B cell (primary cell): ENCODE data around the gene HPF1. TPM values are rescaled to one million over a fixed set of nuclear protein-coding genes. Genes with fewer than 3 reads are reported as not detected.

ENCODE experiments used
- ATAC-seq: fragments of 200-7000 bp; cut with Tn5 transposase; one replicate; pipeline ENCODE4 v1.10.0; 2021; ENCODE audit warnings: low read depth, mild to moderate bottlenecking, moderate number of reproducible peaks, moderate library complexity
- CTCF ChIA-PET: fragments of 350-600 bp; sonication (Branson Sonifier 250); formaldehyde crosslinking; loops from one replicate; lab custom pipeline; 2021; ENCODE audit warnings: antibody characterized with exemption, inconsistent platforms; lab: Charles Lee
- POLR2A ChIA-PET: fragments of 350-600 bp; sonication (Branson Sonifier 250); formaldehyde crosslinking; loops from one replicate; lab custom pipeline; 2021; ENCODE audit warnings: antibody characterized with exemption; lab: Charles Lee
- DNase-seq: peaks from one replicate; pipeline ENCODE4 v3.0.0; 2013
- H2AFZ ChIP-seq: 2 replicates; pipeline ENCODE4 v1.6.1; 2012; ENCODE audit warnings: mild to moderate bottlenecking, low read depth, low read length; ENCODE audit not compliant: insufficient read depth, poor library complexity, severe bottlenecking
- H3K27ac ChIP-seq, 2 donors: 1 replicate in 1 of 2; 2 replicates in 1 of 2; pipeline ENCODE4 v1.5.1; 2012 to 2013; ENCODE audit warnings: low read length in 2 of 2, mild to moderate bottlenecking in 2 of 2, moderate library complexity in 1 of 2
- H3K27me3 ChIP-seq, 4 experiments: fragments of 200-600 bp in 1 of 4; sonication (generic) in 1 of 4; replicated peaks in 1 of 4; 1 replicate in 2 of 4; 2 replicates in 2 of 4; pipeline versions ENCODE4 v1.6.1 to v1.7.0; 2013 to 2016; ENCODE audit warnings: low read length in 3 of 4, mild to moderate bottlenecking in 2 of 4, mixed read lengths in 1 of 4, moderate library complexity in 1 of 4; ENCODE audit not compliant: insufficient read depth in 4 of 4, control insufficient read depth in 3 of 4; ENCODE audit errors: control extremely low read depth in 1 of 4
- H3K36me3 ChIP-seq, 2 experiments: replicated peaks in 1 of 2; 1 replicate in 1 of 2; 2 replicates in 1 of 2; pipeline versions ENCODE4 v1.6.1 to v1.7.1; 2013; ENCODE audit warnings: low read length in 1 of 2; ENCODE audit not compliant: insufficient read depth in 2 of 2, control insufficient read depth in 1 of 2; ENCODE audit errors: control extremely low read depth in 1 of 2, extremely low read depth in 1 of 2
- H3K4me1 ChIP-seq, 2 donors: fragments of 200-600 bp in 1 of 2; sonication (generic) in 1 of 2; 1 replicate in 1 of 2; 2 replicates in 1 of 2; pipeline versions ENCODE4 v1.5.1 to v1.6.1; 2013 to 2017; ENCODE audit warnings: low read length in 2 of 2; ENCODE audit not compliant: control insufficient read depth in 2 of 2, insufficient read depth in 2 of 2
- H3K4me2 ChIP-seq: replicated peaks from 2 replicates; pipeline ENCODE3; 2012; ENCODE audit warnings: mild to moderate bottlenecking, low read depth, low read length; ENCODE audit not compliant: poor library complexity, severe bottlenecking
- H3K4me3 ChIP-seq, 5 experiments: fragments of 200-600 bp in 1 of 5; sonication (generic) in 1 of 5; 1 replicate in 3 of 5; 2 replicates in 2 of 5; pipeline versions ENCODE4 v1.5.1 to v1.7.0; 2011 to 2016; ENCODE audit warnings: low read length in 4 of 5, mild to moderate bottlenecking in 4 of 5, low read depth in 2 of 5, control low read depth in 1 of 5, moderate library complexity in 1 of 5; ENCODE audit not compliant: insufficient read depth in 1 of 5; ENCODE audit errors: control extremely low read depth in 1 of 5, extremely low read depth in 1 of 5
- H3K79me2 ChIP-seq: fragments of 200-600 bp; sonication (generic); one replicate; pipeline ENCODE4 v1.6.0; 2016; ENCODE audit warnings: low read length; ENCODE audit not compliant: control insufficient read depth, insufficient read depth
- H3K9ac ChIP-seq: fragments of 200-600 bp; sonication (generic); 2 replicates; pipeline ENCODE4 v1.6.1; 2017; ENCODE audit warnings: mild to moderate bottlenecking, low read length, moderate library complexity
- H3K9me3 ChIP-seq, 3 donors: one replicate each; pipeline versions ENCODE4 v1.6.1 to v1.7.1; 2013; ENCODE audit warnings: low read length in 2 of 3; ENCODE audit not compliant: control insufficient read depth in 2 of 3, insufficient read depth in 1 of 3; ENCODE audit errors: control extremely low read depth in 1 of 3
- H4K20me1 ChIP-seq: 2 replicates; pipeline ENCODE4 v1.6.0; 2012; ENCODE audit warnings: mild to moderate bottlenecking, low read length; ENCODE audit not compliant: insufficient read depth, control insufficient read depth, poor library complexity, severe bottlenecking
- H3K27ac Mint-ChIP-seq: one replicate; pipeline ENCODE4 v1.8.0; 2021; ENCODE audit warnings: mixed read lengths
- H3K27me3 Mint-ChIP-seq: one replicate; pipeline ENCODE4 v1.8.0; 2021; ENCODE audit warnings: mixed read lengths
- H3K4me1 Mint-ChIP-seq: one replicate; pipeline ENCODE4 v1.8.0; 2021; ENCODE audit warnings: mixed read lengths
- H3K4me3 Mint-ChIP-seq: one replicate; pipeline ENCODE4 v1.8.0; 2021; ENCODE audit warnings: mixed read lengths
- H3K9me3 Mint-ChIP-seq: one replicate; pipeline ENCODE4 v1.8.0; 2022; ENCODE audit warnings: mixed read lengths; ENCODE audit not compliant: insufficient read depth
- CTCF ChIP-seq: fragments of 200-600 bp; IDR thresholded peaks from one replicate; pipeline ENCODE4 v1.8.0; 2022; ENCODE audit warnings: antibody characterized with exemption, mild to moderate bottlenecking
- EZH2 ChIP-seq: IDR thresholded peaks from 2 replicates; pipeline ENCODE4 v1.6.1; 2012; ENCODE audit warnings: borderline replicate concordance, low read depth, mild to moderate bottlenecking, moderate library complexity, low read length; ENCODE audit not compliant: insufficient read depth, poor library complexity, severe bottlenecking
- WGBS: methylation state at CpG from one replicate; pipeline ENCODE4 v1.1.5; 2013; ENCODE audit warnings: missing lambda C conversion rate; ENCODE audit not compliant: insufficient coverage; 5-methylcytosine and 5-hydroxymethylcytosine counted together
- intact Hi-C: fragments of 100-400 bp; cut with micrococcal nuclease; formaldehyde crosslinking; loops from one replicate; pipeline ENCODE4 v1.10.0; 2022
- polyA plus RNA-seq: library from polyadenylated mRNA; depleted of rRNA; stranded (reverse); fragments of >200 nt; gene quantifications from 2 replicates; pipeline ENCODE4 v1.2.3, GENCODE V29; 2012
- total RNA-seq, 2 donors: library from RNA; stranded (reverse); fragments of 120-200 nt in 1 of 2; gene quantifications; 1 replicate in 1 of 2; 2 replicates in 1 of 2; pipeline versions ENCODE4 v1.2.3 to v1.2.4, GENCODE V29; 2013 to 2022

Gene HPF1
- total and polyA plus RNA-seq, 2 donors (not counting 1 experiment from before 2014, with no cell fraction given): 8.7 to 15.2 TPM

GRCh38 chr4:169770416-169770815 is 12.7 kb upstream of the HPF1 start:
- Mint-ChIP-seq H3K27me3 (peaks cover 14% of the 10 kb centered on the region), H3K4me3 (no peak overlapping the region), H3K27ac (no peak overlapping the region), H3K9me3 (peaks cover 4% of the 10 kb centered on the region), H3K4me1 (peaks cover 6% of the 10 kb centered on the region)
- Histone ChIP-seq H4K20me1 (no peaks in the 10 kb centered on the region), H3K9me3 (peaks cover 0 to 12% (median 0%) of the 10 kb centered on the region in 3 donors), H3K36me3 (no peaks in the 10 kb centered on the region), H3K79me2 (no peaks in the 10 kb centered on the region), H3K27ac (no peak overlapping the region), H2AFZ (no peak overlapping the region), H3K9ac (no peak overlapping the region), H3K4me3 (no peak overlapping the region), H3K4me1 (peaks cover 8% of the 10 kb centered on the region in 2 donors), H3K4me2 (no peak overlapping the region), H3K27me3 (peaks cover 0 to 14% (median 6%) of the 10 kb centered on the region in 4 experiments)
- ChIA-PET POLR2A (no interaction called here), CTCF (no interaction called here)
- ATAC-seq (no peak), DNase-seq (no peak)
- intact Hi-C loops: no loop called here
- TF ChIP-seq CTCF (no peak), EZH2 (no peak)

- DNase-seq: no peak
- Histone ChIP-seq H3K4me2 (no peak overlapping the region), H3K4me3 (no peak overlapping the region), H3K9ac (no peak overlapping the region), H4K20me1 (no peaks in the 10 kb centered on the region), H3K36me3 (no peaks in the 10 kb centered on the region), H3K4me1 (no peaks in the 10 kb centered on the region), H3K79me2 (no peaks in the 10 kb centered on the region), H3K27me3 (no peaks in the 10 kb centered on the region), H2AFZ (no peak overlapping the region), H3K27ac (no peak overlapping the region), H3K9me3 (no peaks in the 10 kb centered on the region)
- no peak overlapping the region for H3K27ac Mint-ChIP-seq
- WGBS: 94% methylated on average over 2 of the region's 3 CpGs
- peaks cover 4% of the 10 kb centered on the region for H3K9me3 Mint-ChIP-seq
- intact Hi-C loops: no loop called here
- ATAC-seq: no peak
- CTCF ChIA-PET: interaction anchor here (0.8 kb wide), 1 partner anchor 282 kb away, joined by 4 read pairs; no protein-coding TSS in a partner anchor
- peaks cover 4% of the 10 kb centered on the region for H3K27me3 Mint-ChIP-seq
- H3K4me3 Mint-ChIP-seq: no peak overlapping the region
- TF ChIP-seq EZH2 (no peak), CTCF (no peak)
- peaks cover 2% of the 10 kb centered on the region for H3K4me1 Mint-ChIP-seq
- POLR2A ChIA-PET: no interaction called here
These were observed 10.6 kb upstream of the HPF1 start for GRCh38 chr4:169768385-169768784.
